ENCODE results near the gene AMBRA1. TPM values are rescaled to one million over a fixed set of nuclear protein-coding genes. Genes with fewer than 3 reads are reported as not detected.

AMBRA1 gene
- total RNA-seq, 1 donor: 18.0 TPM

DNA sequence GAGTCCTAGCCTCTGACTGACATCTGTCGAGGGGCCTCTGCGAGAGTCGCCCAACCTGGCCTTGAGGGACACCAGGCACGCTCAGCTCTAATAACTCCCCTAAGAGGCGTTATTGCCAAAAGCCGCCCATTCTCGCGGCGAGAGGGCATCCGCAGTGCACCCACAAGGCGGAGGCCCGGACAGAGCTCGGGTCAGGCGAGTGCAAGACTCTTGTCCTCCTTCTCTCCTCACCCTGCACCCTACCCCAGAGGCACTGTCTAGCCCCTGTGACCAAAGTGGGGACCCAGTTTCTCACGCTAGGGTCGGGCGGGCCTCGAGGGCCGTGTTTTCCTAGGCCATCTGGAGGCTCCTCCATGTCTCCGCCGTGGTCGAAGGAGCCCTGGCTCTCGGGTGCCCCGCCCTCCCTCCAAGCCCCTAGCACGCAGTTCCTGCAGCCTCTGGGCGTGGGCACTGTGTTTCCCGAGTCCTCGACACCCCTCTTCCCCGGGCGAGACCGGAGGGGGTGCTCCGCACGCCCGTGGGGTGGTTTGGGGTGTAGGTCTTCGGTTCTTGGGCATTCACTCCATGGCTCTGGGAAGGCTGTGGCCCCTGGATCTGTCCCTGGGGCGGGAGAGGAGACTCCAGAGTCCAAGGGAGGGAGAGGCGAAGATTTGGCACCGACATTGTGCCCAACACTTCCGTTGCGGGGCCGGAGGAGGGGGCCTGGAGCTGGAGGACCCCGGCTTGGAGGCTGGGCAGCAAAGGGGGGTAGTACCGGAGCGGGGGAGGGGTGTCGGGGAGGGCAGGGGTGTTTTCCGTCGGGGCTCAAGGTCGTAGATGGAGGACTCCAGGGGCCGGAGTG lies 203.3 kb downstream of the AMBRA1 start:
- no peak overlapping the region for H3K4me3 ChIP-seq (ENCODE audit: low read depth, low read length)
- DNase-seq (ENCODE audit: low read depth): no peak
- no peak for TF ChIP-seq CTCF (IDR thresholded peaks at IDR 0.05; ENCODE audit: insufficient read depth, low read length)

DNA sequence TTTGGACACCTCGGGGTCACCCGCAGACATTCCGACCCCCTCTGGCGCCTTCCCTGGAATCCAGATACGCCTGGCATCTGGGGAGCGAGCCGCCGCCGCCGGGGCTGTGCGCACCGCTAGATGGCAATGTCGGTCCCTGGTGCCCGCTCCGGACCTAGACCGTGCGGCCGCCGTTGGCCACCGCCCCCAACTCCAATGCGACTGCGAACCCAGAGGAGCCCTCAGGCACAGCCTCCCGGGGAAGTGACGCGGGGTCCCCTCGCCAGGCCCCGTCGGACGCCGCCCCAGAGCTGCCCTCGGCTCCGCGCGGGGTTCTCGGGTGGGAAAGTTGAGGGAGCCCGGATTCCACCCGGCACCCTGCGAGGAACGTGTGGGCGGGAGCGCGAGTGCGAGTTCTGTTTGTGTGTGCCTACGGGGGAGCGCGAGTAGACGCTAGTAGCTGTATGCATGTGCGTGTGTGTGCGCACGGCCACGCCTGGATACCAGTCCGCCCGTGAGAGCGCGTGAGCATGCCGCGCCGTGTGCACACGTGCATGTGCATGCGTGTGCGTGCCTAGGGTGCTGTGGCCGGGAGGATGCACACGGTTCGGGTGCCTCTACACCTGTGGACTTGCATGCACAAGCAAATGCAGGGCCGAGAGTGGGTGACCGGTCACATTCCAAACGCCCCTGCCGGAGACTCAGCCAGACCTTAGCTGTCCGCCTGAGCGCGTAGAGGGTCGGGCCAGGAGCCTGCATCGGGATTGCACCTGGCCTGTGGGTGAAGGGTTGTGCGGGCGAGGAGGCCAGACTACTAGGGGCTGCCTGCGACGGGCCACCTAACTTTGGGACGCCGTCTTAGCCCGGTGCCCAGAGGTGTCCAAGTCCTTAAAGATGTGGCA lies 204.1 kb downstream of the AMBRA1 start:
- H3K4me3 ChIP-seq (ENCODE audit: low read depth, low read length): peak overlapping the region; percentile 62
- peak; percentile 45 for DNase-seq (ENCODE audit: low read depth)
- peak; percentile 79 for TF ChIP-seq CTCF (IDR thresholded peaks at IDR 0.05; ENCODE audit: insufficient read depth, low read length)

DNA sequence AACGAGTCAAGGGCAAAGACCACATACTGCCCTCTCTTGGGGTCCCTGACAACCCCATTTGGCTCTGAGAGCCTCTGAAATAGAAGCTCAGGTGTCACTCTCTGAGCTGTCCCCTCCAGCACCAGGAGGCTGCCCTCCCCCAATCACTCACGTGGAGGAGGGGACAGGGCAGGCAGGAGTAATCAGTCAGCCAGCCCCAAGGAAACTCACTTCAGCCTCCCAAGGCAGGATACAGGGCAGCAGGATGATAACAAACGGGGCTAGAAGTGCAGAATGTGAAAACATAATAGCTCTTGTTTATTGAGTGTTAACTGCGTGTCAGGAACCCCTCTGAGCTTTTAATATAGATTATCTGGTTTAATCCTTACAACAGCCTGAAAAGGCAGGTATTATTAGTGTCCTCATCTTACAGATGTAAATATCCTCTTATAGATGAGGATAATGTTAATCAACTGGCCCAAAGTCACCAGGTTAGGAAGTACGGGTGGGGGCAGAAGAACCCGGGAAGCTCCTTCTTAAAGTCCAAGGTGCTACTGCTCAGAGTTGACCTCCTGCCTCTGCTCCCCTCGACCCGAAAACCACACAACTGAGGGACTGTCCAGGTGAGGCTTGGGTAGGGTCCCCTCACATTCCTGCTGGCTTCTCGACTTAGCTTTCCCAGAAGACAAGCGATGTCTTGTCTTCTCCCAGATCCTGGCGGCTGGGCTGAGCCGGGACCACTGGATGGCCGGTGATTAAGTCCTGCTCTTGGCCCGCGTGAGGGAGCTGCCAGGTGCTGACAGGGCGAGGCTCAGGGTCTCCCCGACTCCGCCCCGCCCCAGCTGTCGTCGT lies 205.0 kb downstream of the AMBRA1 start:
- DNase-seq (ENCODE audit: low read depth): no peak
- TF ChIP-seq CTCF (IDR thresholded peaks at IDR 0.05; ENCODE audit: insufficient read depth, low read length): no peak
- H3K4me3 ChIP-seq (ENCODE audit: low read depth, low read length): peak overlapping the region; percentile 22

- no peak for TF ChIP-seq CTCF (IDR thresholded peaks at IDR 0.05; ENCODE audit: insufficient read depth, low read length)
- no peak overlapping the region for H3K4me3 ChIP-seq (ENCODE audit: low read depth, low read length)
- DNase-seq (ENCODE audit: low read depth): peak; percentile 29
These were observed 205.8 kb downstream of the AMBRA1 start for GRCh38 chr11:46387919-46388618.

- no peak for DNase-seq (ENCODE audit: low read depth)
- no peak for TF ChIP-seq CTCF (IDR thresholded peaks at IDR 0.05; ENCODE audit: insufficient read depth, low read length)
- H3K4me3 ChIP-seq (ENCODE audit: low read depth, low read length): no peak overlapping the region
These were observed 206.4 kb downstream of the AMBRA1 start for GRCh38 chr11:46387456-46387855.

GRCh38 chr11:46386674-46387073 lies 207.1 kb downstream of the AMBRA1 start:
- no peak for TF ChIP-seq CTCF (IDR thresholded peaks at IDR 0.05; ENCODE audit: insufficient read depth, low read length)
- DNase-seq (ENCODE audit: low read depth): no peak
- H3K4me3 ChIP-seq (ENCODE audit: low read depth, low read length): no peak overlapping the region

Measured in fibroblast of the aortic adventitia (primary cell).